OCI-LY1 (cell line): Measurements from ENCODE around the gene COX4I1.

Experiments used
- CTCF ChIP-seq: fragments of 200-600 bp; sonication (generic), shearing (Covaris generic); IDR thresholded peaks from 2 replicates; pipeline ENCODE4 v1.5.1; 2017; ENCODE audit warnings: mild to moderate bottlenecking, antibody characterized with exemption, low read length, moderate library complexity, mixed read lengths
- EZH2 ChIP-seq: fragments of 200-600 bp; sonication (generic), shearing (Covaris generic); IDR thresholded peaks from 2 replicates; pipeline ENCODE4 v1.8.0; 2017; ENCODE audit warnings: borderline replicate concordance, mixed run types, mild to moderate bottlenecking, antibody characterized with exemption, low read length, moderate library complexity, mixed read lengths

- TF ChIP-seq CTCF (no peak), EZH2 (no peak)
These were observed 45.8 kb downstream of the COX4I1 start for GRCh38 chr16:85845266-85845665.
